B cell (primary cell): ENCODE data around the gene HCN4.

Source experiments
- EZH2 ChIP-seq: IDR thresholded peaks from 2 replicates; pipeline ENCODE4 v1.6.1; 2012; ENCODE audit warnings: borderline replicate concordance, low read depth, mild to moderate bottlenecking, moderate library complexity, low read length; ENCODE audit not compliant: insufficient read depth, poor library complexity, severe bottlenecking
- TF ChIP-seq, protein P1 (sequence below): fragments of 200-600 bp; IDR thresholded peaks from one replicate; pipeline ENCODE4 v1.8.0; 2022; ENCODE audit warnings: antibody characterized with exemption, mild to moderate bottlenecking

DNA sequence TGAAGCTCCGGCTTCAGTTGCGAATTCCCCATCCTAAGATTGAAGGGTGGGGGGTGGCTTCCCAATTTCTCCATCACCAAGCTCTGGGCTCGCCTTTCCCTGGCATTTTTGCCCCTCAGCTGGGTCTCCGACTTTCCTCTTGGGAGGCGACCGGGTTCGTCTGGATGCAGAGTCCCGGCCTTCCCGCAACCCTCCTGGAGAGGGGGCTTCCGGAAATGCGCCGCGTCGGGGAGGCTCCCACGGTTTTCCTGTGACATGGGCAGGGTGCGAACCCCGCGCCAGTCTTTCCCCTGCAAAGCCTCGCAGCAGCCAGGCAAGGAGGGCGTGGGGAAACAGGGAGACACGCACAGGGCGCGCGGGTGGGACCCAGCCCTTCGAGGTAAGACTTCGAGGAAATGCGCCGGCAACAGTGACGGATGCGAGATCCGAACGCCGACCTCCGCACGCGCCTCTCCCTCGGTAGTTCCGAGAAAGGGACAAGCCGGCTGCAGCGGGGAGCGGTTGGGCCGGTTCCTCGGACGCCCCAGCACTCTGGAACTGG, 466 bp upstream of the HCN4 start:
- TF ChIP-seq, protein P1, sequence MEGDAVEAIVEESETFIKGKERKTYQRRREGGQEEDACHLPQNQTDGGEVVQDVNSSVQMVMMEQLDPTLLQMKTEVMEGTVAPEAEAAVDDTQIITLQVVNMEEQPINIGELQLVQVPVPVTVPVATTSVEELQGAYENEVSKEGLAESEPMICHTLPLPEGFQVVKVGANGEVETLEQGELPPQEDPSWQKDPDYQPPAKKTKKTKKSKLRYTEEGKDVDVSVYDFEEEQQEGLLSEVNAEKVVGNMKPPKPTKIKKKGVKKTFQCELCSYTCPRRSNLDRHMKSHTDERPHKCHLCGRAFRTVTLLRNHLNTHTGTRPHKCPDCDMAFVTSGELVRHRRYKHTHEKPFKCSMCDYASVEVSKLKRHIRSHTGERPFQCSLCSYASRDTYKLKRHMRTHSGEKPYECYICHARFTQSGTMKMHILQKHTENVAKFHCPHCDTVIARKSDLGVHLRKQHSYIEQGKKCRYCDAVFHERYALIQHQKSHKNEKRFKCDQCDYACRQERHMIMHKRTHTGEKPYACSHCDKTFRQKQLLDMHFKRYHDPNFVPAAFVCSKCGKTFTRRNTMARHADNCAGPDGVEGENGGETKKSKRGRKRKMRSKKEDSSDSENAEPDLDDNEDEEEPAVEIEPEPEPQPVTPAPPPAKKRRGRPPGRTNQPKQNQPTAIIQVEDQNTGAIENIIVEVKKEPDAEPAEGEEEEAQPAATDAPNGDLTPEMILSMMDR = no peak
- no peak for TF ChIP-seq EZH2
